ENCODE measurements around the gene SLC16A13. TPM values are rescaled to one million over a fixed set of nuclear protein-coding genes. Genes with fewer than 3 reads are reported as not detected.
"Not testable (repeated sequence)": the region's sequence is repeated elsewhere in the genome, so short reads cannot be mapped to it uniquely, and the experiment has no call there.

SLC16A13 gene, protein sequence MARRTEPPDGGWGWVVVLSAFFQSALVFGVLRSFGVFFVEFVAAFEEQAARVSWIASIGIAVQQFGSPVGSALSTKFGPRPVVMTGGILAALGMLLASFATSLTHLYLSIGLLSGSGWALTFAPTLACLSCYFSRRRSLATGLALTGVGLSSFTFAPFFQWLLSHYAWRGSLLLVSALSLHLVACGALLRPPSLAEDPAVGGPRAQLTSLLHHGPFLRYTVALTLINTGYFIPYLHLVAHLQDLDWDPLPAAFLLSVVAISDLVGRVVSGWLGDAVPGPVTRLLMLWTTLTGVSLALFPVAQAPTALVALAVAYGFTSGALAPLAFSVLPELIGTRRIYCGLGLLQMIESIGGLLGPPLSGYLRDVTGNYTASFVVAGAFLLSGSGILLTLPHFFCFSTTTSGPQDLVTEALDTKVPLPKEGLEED
- total RNA-seq (6.2 TPM in 2 replicates), polyA plus RNA-seq (18.8 and 21.1 TPM in 2 replicates)

DNA sequence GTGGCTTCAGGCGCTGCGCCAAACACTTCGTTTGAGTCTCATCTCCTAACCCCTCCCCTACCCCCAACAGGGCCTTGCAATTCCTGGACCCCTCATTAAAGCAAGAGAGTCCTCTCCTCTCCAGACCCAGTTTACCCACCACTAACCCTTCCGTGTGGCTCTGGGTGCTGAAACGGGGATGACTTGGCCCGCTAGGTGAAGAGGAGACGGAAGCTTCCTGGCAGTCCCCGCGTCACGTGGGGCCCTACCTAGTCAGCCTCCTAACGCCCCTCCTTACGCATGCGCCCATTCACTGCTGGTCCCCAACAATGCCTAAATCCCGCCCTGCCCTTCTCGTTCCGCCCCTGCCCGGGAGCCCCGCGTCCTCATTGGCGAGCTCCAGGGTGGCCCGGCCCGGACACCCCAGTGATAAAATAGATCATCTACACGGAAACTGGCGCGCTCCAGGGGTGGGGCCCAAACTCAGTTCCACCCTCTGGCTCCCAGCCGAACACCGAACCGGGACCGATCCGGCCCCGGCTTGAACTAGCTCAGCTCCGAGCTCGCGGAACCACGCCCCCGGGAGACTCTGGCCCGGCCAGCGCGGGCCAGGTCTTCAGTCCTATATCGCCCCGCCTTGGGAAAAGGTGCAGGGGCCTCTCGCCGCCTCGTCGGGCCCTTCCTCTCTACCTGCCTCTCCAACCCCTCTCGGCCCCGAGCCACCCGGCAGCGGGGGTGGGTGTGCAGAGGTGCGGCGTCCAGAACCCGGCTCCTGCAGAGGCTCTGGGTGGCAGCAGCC lies at the start of gene SLC16A13:
Gene SLC16A13, plus strand, starts transcription at position 425 of the 778 bp plus-strand sequence. CDS start 368 bp downstream, outside the sequence.
- no peaks in the 10 kb centered on the region for H3K27me3 ChIP-seq
- H3K36me3 ChIP-seq (replicated peaks; ENCODE audit: insufficient read depth, low read depth) = no peaks in the 10 kb centered on the region
- H3K4me3 ChIP-seq = peak within 1 kb of the TSS; percentile 61
- no peaks in the 10 kb centered on the region for H3K9me2 ChIP-seq (replicated peaks; ENCODE audit: insufficient read depth)
- peaks cover 9% of the 10 kb centered on the region for H3K79me2 ChIP-seq
- peak within 1 kb of the TSS; percentile 90 for H3K27ac ChIP-seq
- H3K9me3 ChIP-seq (ENCODE audit: low read depth) = no peaks in the 10 kb centered on the region
- H3K4me1 ChIP-seq (ENCODE audit: insufficient read depth) = peaks cover 7% of the 10 kb centered on the region
- peak; percentile 99 for DNase-seq (ENCODE audit: low spot score)
- H4K20me1 ChIP-seq (ENCODE audit: insufficient read depth, poor library complexity, severe bottlenecking) = no peaks in the 10 kb centered on the region
- peak within 1 kb of the TSS; percentile 89 for H3K4me2 ChIP-seq
- TF ChIP-seq, protein P1, sequence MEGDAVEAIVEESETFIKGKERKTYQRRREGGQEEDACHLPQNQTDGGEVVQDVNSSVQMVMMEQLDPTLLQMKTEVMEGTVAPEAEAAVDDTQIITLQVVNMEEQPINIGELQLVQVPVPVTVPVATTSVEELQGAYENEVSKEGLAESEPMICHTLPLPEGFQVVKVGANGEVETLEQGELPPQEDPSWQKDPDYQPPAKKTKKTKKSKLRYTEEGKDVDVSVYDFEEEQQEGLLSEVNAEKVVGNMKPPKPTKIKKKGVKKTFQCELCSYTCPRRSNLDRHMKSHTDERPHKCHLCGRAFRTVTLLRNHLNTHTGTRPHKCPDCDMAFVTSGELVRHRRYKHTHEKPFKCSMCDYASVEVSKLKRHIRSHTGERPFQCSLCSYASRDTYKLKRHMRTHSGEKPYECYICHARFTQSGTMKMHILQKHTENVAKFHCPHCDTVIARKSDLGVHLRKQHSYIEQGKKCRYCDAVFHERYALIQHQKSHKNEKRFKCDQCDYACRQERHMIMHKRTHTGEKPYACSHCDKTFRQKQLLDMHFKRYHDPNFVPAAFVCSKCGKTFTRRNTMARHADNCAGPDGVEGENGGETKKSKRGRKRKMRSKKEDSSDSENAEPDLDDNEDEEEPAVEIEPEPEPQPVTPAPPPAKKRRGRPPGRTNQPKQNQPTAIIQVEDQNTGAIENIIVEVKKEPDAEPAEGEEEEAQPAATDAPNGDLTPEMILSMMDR (IDR thresholded peaks at IDR 0.05; ENCODE audit: poor library complexity) = peak; percentile 10
- no peak for TF ChIP-seq EZH2 (IDR thresholded peaks at IDR 0.05; ENCODE audit: borderline replicate concordance)
- peak within 1 kb of the TSS; percentile 59 for H2AFZ ChIP-seq
- WGBS (ENCODE audit: low lambda C conversion rate, missing lambda C conversion rate) = 1% methylated on average over 46 of the region's 52 CpGs

DNA sequence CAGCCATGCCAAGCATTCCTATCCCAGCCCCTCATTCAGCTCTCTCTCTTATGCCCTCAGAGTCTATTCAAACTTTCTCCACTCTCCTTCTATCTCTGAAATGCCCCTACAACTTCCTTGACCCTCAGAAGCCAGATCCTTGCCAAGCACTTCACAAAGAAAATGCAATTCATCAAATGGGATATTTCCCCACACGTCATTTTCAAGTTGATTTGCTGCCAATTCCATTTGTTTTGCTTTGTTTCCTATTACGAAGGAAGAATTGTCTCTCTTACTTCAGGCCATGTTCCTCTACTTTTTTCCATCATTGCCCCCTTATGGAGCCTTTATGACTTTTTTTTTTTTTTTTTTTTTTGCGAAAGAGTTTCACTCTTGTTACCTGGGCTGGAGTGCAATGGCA lies 49.1 kb upstream of the SLC16A13 start:
- no peaks in the 10 kb centered on the region for H3K27me3 ChIP-seq
- H3K27ac ChIP-seq = no peak overlapping the region
- H3K9me3 ChIP-seq (ENCODE audit: low read depth) = no peaks in the 10 kb centered on the region
- TF ChIP-seq EZH2 (IDR thresholded peaks at IDR 0.05; ENCODE audit: borderline replicate concordance) (no peak), EZH2phosphoT487 (IDR thresholded peaks at IDR 0.05; ENCODE audit: low read depth, severe bottlenecking, unreplicated experiment) (no peak)
- TF ChIP-seq, protein P1 (IDR thresholded peaks at IDR 0.05; ENCODE audit: poor library complexity) = no peak
- DNase-seq (ENCODE audit: low spot score) = no peak
- 86% methylated on average over 3 of the region's 3 CpGs for WGBS (ENCODE audit: low lambda C conversion rate, missing lambda C conversion rate)
- no peaks in the 10 kb centered on the region for H3K4me1 ChIP-seq (ENCODE audit: insufficient read depth)
- no peak overlapping the region for H3K4me2 ChIP-seq
- H3K9me2 ChIP-seq (replicated peaks; ENCODE audit: insufficient read depth) = no peaks in the 10 kb centered on the region
- no peak overlapping the region for H2AFZ ChIP-seq
- no peaks in the 10 kb centered on the region for H3K36me3 ChIP-seq (replicated peaks; ENCODE audit: insufficient read depth, low read depth)
- no peak overlapping the region for H3K4me3 ChIP-seq
- no peaks in the 10 kb centered on the region for H4K20me1 ChIP-seq (ENCODE audit: insufficient read depth, poor library complexity, severe bottlenecking)
- H3K79me2 ChIP-seq = no peaks in the 10 kb centered on the region

DNA sequence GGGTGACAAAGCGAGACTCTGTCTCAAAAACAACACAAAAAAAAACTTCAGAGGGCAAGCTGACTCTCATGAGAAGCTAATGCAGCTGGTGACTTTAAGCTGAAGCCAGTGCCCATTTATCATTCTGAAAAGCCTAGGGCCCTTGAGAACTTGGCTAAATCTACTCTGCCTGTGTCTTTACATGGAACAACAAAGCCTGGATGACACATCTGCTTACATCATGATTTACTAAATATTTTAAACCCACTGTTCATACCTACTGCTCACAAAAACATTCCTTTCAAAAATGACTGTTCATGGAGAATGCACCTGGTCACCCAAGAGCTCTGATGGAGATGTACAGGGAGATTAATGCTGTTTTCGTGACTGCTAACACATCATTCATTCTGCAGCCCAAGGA lies 46.0 kb upstream of the SLC16A13 start:
- no peaks in the 10 kb centered on the region for H3K9me2 ChIP-seq (replicated peaks; ENCODE audit: insufficient read depth)
- H3K9me3 ChIP-seq (ENCODE audit: low read depth) = no peaks in the 10 kb centered on the region
- H2AFZ ChIP-seq = no peak overlapping the region
- H3K27ac ChIP-seq = no peak overlapping the region
- H4K20me1 ChIP-seq (ENCODE audit: insufficient read depth, poor library complexity, severe bottlenecking) = no peaks in the 10 kb centered on the region
- H3K27me3 ChIP-seq = no peaks in the 10 kb centered on the region
- no peaks in the 10 kb centered on the region for H3K4me1 ChIP-seq (ENCODE audit: insufficient read depth)
- H3K79me2 ChIP-seq = no peaks in the 10 kb centered on the region
- WGBS (ENCODE audit: low lambda C conversion rate, missing lambda C conversion rate) = 83% methylated on average over 2 of the region's 2 CpGs
- no peak overlapping the region for H3K4me3 ChIP-seq
- no peak for DNase-seq (ENCODE audit: low spot score)
- H3K4me2 ChIP-seq = no peak overlapping the region
- no peak for TF ChIP-seq EZH2 (IDR thresholded peaks at IDR 0.05; ENCODE audit: borderline replicate concordance)
- no peak for TF ChIP-seq EZH2phosphoT487 (IDR thresholded peaks at IDR 0.05; ENCODE audit: low read depth, severe bottlenecking, unreplicated experiment)
- TF ChIP-seq, protein P1 (IDR thresholded peaks at IDR 0.05; ENCODE audit: poor library complexity) = no peak
- H3K36me3 ChIP-seq (replicated peaks; ENCODE audit: insufficient read depth, low read depth) = no peaks in the 10 kb centered on the region

DNA sequence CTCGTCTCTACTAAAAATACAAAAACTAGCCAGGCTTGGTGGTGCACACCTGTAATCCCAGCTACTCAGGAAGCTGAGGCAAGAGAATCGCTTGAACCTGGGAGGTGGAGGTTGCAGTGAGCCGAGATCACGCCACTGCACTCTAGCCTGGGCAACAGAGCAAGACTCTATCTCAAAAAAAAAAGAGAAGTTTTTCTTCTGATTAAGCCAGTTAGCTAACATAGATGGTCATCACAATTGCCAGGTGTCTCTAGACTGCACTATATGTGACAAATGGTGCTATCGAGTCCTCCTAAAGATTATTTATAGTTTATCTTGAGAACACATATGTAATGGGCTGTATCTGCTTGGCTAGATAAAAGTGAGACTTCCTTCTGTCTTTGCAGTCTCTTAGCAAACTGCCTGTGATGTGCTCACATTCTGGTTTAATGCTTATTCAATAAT lies 42.2 kb upstream of the SLC16A13 start:
- H3K4me1 ChIP-seq (ENCODE audit: insufficient read depth); H3K9me3 ChIP-seq (ENCODE audit: low read depth); H3K4me3 ChIP-seq; H3K36me3 ChIP-seq (replicated peaks; ENCODE audit: insufficient read depth, low read depth); H3K9me2 ChIP-seq (replicated peaks; ENCODE audit: insufficient read depth); H3K79me2 ChIP-seq; H2AFZ ChIP-seq; H4K20me1 ChIP-seq (ENCODE audit: insufficient read depth, poor library complexity, severe bottlenecking); H3K27ac ChIP-seq; H3K4me2 ChIP-seq; DNase-seq (ENCODE audit: low spot score); H3K27me3 ChIP-seq: not testable (repeated sequence)
- 91% methylated on average over 5 of the region's 5 CpGs for whole genome bisulfite sequencing (ENCODE audit: low lambda C conversion rate, missing lambda C conversion rate)

All from hepatocyte (in vitro differentiated cells).